GM18868 (cell line): ENCODE measurements around the gene TMEM132D.

Experiments used
- ATAC-seq: cut with Tn5 transposase; IDR thresholded peaks from one replicate; pipeline ENCODE4 v1.9.1; 2021; ENCODE audit warnings: mild to moderate bottlenecking, moderate library complexity; ENCODE audit not compliant: unreplicated experiment

The TMEM132D gene

DNA sequence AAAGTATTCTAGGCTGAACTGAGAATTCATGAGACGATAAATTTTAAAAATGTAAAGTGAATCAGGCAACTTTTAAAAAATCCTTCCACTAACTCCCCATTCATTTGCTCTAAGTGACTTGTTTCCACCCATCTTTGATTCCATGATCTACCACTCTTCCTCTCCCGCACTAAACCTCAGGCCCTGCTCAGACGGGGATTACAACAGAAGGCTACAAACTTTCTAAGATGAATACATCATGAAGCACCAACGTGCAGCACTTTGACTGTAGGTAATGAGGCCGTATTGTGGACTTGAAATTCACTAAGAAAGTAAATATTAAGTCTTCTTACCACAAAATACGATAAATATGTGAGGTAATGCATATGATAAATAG lies 30.0 kb downstream of the TMEM132D start:
- ATAC-seq, result no peak

DNA sequence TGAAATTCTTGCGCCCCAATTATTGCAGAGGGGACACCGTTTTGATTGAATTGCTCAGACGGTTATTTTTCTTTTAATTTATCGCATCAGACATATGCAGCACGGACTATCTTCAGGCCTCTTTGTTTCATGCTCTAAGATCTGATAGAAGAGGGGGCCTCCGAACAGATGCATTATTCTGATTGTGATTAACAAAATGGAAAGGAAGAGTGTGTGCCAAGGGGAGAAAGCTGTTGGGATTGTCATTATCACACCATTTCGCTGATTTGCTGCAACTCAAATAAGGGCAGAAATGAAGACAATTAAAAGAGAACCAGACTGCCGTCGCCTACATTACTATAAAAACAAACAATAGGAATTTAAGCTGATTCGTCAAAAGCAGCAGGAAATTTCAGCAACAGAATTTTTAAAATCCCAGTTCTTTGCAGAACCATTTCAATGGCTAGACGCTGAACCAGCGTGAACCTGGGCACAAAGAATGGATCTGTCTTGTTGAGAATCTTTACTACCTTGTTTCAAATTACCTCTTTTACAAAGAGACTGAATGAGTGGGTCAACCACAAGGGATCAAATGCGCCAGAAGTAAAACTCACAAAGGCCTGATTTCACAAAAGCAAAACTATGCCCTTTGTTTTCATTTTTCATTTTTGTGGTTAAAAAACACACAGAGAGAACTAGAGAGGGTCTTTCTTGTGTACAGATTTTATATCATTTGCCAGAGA lies 30.6 kb downstream of the TMEM132D start:
- ATAC-seq, result no peak

DNA sequence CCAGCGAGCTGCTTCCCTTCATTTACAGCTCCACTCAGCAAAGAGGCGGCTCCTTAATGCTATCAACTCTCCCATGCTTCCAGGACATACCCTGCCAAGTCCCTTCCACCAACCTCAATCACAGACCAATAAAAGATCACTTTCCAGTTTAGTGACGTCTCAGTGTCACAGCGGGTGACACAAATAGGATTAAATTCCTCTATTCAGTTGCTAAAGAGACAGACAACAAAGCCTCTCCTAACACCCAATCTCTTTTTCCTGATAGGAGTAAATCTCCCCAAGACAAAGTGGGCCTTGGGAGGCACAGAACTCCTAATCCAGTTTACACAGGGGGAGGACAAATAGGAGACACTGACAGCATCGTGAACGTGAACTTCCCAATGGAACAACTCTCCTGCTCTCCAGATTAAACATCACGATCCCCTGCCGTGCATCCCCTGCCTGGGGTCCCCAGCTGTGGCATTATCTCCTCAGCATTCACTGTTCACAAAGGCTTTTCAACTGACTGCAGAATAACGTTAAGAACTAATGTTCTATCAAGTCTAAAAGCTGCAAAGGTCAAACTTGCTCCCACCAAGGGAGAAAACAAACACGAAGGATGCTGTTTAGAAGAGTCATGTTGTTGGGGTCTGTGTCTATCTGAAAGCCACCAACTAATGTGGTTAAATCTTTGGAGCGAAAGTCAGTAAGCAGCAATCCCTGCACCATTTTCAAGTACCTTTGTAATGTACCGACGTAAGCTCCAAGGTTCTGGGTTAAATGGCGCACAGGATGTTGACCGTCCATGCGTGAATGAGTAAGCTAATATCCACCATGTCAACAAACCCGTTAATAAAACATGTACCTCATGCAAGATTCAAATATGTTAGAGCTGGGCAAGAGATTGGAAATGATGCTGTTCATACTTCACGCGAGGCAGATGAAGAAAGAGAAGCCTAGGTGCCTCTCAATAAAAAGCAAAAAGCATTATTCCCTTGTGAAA lies 31.5 kb downstream of the TMEM132D start:
- no peak for ATAC-seq

DNA sequence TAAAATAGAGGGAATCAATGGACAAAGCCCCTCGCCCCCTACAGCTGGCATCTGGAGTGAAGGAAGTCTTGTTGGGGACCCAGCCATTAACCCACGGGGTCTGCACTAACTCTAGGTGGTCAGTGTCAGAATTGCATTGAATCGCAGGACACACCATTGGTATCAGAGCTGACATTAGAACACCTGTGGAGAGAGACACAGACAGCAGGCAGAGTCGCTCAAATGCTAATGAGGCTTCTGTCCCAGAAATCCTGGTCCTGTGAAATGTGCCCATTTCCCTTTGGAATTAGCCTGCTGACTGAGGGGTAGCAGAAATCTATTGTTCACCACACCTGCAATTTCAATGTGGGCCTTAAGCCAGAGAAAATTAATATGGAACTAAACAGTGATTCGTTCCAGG lies 33.0 kb downstream of the TMEM132D start:
- no peak for ATAC-seq

DNA sequence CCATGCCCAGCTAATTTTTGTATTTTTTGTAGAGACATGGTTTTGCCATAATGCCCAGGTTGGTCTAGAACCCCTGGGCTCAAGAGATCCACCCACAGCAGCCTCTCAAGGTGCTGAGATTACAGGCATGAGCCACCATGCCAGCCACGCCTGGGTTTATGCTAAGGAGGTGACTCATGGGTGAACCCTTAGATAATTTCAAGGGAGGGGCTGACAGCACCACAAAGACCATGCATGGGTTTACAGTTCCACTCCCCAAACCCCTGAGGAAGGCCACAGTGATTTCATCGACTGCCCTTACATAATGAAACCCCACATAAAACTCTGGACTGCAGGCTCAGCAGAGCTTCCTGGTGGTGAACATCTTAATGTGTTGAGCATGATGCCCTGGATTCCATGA lies 33.7 kb downstream of the TMEM132D start:
- no peak for ATAC-seq

DNA sequence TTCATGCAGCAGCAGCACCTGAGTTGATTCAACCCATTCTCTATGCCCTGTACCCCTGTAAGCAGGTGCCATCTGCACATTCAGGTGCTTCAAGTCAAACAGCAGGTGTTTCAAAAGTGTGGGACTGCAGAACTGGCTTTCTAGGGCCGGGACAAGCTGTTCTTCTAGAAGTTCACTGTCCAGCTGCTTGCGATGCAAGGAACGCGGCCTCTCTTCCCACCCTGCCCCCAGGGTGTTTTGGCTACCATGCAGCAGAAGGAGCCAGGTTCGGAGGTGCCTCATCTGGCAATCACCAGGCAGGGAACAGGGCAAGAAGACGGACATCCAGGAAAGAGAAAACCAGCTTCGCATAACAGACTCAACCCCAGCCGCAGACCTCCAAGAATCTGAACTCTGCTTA lies 35.2 kb downstream of the TMEM132D start:
- ATAC-seq, result no peak

DNA sequence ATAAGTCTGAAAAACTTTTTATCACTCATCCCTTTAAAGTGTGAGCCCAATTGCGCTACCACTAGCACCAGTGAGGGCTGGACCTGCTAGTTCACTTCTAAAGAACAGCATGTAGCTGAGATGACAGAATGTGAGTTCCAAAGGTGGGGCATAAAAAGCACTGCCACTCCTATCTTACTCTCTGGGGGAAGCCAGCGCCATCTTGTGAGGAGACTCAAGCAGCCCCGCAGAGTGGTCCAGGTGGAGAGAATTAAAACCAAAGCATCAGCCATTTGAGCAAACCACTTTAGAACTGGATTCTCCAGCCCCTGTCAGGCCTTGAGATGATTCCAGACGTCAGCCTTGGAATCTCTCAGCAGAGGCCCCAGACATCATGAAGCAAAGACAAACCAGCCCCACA lies 39.9 kb downstream of the TMEM132D start:
- no peak for ATAC-seq

DNA sequence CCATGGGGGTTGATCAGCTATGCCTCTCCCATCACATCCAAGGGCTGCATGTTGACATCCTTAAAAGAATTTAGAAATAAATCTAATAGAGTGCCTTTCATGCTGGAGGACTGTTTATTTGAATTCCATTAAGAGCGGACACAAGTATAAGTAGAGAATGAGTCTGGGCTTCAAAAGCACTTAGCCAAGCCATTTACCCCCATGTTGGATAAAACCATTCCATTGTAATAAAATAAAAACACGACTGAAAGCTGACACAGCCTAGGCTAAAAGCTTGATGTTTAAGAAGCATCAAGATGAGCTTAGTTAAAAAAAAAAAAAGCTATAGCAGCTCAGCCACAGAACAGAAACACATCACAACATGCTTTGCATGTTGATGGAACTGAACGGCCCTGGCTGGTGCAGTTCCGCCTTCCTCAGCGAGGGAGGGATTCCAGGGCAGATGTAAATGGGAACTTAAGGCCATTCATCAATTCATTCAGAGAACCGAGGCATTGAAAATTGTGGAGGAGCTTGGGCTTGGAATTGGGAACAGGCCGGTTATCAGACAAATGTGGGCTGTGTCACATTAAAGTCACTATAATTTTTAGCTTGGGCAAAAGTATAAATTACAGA lies 41.2 kb downstream of the TMEM132D start:
- ATAC-seq, result no peak

DNA sequence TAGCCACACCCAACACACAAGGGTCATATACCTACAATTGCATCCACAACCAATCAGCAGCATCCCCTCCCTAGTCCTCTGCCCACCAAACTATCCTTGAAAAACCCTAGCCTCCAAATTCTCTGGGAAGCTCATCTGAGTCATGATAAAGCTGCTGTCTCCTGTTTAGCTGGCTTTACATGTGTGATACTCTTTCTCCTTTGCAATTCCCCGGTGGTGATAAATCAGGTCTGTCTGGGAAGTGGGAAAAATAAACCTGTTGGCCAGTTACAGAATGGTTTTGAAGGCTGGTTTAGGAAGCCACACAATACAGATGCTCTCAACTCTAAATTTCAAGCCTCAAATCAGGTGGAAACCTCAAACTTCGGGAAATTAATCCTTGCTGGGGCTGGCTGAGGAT lies 41.9 kb downstream of the TMEM132D start:
- ATAC-seq, result no peak

DNA sequence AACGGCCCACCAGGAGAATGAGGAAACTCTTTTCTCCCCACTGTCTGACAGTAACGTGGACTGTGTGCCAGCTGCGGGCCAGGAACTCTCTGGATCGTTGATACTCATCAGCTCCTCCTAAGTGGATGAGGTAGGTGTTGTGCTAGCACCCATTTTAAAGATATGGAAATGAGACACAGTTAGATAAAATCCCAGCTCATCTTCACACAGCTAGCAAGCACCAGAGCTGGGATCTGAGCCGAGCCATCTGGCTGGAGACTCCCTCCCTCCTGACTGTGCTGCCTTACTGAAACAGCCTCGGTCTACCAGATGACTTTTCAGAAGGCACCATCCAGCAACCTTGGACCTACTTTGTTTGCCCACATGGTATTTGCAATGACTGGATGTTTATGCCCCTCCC lies 49.2 kb downstream of the TMEM132D start:
- ATAC-seq, result no peak

DNA sequence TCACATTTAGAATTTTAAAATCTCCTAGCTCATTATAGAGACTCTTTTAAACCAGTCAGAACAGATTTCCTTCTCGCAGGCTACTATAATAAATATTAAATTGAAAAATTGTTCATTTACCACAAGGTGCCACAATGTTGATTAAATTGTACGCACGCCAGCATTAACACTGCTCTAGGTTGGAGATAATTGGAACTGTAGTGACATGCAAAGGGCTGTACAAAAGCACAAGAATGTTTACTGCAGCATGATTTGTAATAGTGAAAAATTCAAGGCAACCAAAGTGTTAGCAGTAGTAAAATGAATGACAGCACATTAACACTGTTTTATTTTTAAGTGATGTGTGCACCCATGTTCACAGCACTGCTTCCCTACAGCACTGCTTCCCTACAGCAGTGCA lies 52.5 kb downstream of the TMEM132D start:
- no peak for ATAC-seq

DNA sequence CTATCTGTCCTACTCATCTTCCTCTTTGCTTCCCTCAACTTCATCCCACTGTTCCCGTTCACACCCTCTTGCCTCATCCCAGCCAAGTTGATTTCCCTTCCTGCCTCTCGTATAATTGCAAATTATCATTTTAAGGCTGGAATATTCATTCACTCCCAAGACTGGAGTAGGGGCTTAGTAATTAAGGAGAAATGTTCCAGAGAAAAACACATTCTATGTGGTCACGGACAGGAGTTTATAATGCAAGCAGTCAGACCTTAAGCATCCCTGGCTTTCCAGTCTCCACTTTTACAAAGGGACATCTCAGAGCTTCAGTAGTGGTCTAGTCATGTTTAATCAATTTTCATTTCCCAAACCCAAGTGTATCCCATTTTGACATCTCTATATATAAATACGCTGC lies 54.9 kb downstream of the TMEM132D start:
- ATAC-seq, result no peak

DNA sequence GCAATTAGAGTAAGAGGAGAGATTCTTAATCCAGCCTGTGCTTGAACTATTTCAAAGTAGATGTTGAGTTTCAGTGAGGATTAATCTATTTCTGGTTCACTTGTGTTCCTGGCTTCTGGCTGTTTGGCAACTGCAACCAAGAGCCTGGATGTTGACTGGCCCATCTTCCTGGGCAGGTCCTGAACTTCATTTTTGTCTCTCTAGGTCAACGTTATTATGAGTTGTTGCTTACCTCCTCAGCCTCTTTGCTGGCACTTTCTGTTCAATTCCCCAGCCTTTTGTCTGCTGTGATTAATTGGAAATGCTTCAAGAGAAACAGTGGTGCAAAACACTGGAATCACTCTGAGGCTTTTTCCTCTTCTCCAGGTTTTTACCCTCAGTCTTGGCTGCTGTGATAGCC lies 56.8 kb downstream of the TMEM132D start:
- ATAC-seq, result no peak

DNA sequence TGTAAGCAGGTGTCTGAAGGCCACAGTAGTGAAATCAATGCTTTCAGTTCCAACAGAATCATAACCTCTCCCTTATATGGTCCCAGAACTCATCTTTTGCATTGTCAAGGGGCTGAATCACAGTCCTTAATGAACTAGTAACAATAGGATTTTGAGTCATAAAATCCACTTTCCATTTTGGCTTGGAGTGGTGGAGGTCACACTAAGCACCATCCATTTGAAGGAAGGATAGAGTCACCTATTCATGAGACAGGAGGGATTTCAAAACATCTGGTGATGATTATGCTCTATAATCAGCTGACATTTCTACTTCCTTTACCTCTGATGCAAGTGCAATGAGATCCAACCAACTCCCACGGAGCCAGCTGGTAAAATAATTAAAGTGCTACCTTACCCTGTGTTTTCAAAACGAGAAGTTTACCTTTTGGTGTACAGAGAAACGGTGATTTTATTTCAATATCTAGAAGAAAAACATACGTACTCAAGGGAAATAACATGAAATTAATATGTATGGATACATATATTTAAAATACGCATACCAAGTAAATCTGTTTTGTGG lies 59.1 kb downstream of the TMEM132D start:
- no peak for ATAC-seq

DNA sequence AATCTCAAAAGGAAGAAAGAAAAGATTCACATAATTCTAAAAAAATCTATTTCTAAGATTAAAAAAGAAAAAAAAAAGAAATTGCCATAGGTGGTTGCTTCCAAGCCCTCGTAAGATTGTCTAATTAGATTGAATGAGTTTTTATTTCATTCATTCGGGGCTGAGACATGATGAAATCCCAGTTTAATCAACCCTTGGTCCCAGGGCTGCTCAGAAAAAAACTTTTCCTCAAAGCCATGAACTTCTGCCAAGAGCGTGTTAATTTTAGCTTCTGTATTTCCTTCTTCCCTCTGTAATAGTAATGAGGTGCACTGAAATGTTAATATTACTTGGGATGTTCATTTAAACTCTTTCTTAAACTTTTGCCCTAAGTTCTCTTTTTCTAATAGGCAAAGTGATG lies 62.6 kb downstream of the TMEM132D start:
- no peak for ATAC-seq

DNA sequence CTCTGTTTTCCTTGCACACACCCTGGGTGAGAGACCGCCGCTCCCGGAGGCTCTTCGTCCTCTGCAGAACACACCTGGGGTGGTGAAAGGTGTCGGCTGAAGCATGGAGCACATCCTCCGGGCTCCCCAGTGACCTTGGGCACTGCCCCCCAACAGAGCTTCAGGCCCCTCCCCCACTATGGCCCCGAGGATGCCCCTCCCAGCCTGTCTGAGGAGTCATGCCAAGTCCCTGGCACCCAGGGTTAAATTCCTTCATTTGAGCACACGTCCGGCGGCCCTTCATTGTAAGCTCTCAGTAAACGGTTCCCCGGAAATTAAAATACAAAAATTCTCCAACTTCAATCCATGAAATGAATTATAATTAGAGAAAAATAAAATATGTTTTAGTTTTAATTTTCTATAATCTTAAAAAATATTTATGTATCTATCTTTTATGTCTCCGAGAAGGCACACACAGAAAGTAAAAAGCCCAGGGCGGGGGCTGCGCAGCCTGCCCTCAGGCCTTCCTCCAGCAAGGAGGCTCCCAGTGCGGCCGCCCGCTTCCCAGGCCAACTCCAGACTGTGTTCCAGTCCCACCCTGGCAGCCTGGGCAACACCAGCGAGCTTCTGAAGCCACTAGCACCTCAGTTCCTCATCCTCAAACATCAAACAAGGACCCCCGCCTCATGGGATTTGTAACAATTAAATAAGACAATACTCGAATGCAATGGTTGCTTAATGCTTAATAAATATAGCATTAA lies 63.5 kb downstream of the TMEM132D start:
- ATAC-seq, result no peak

DNA sequence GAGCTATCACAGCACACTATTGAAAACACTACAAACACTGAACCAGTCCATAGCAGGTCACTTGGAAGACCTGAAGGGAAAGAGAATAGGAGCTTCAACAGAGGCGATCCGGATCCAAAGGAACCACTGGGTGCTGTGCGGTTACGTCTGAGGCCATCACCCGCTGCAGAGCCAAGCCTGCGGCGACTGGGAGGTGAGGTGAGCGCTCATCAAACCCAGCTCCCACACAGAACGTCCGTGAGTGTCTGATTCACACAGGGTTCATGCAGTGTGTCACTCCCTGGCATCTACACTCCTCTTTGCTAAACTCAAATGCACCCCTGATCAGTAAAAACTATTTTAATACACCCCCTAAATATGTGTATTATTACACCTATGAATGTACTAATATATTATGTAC lies 64.1 kb downstream of the TMEM132D start:
- ATAC-seq, result no peak

DNA sequence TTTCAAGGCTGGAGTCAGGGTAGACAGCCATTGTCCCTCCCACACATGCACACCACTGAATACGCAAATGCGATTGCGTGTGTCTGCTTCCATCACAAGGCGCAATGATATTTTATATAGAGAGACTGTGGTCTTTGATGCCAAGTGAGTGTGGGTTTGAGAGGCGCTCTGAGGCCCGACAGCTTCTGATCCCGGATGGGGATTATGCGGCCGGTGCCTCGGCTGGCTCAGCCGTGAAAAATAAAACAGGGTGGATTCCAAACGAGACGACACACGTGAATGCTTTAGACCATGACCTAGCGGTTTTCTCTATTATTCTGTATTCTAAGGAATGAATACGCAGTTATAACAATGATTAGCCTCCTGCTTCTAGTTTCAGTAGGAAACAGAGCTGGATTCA lies 72.5 kb downstream of the TMEM132D start:
- ATAC-seq, result no peak

DNA sequence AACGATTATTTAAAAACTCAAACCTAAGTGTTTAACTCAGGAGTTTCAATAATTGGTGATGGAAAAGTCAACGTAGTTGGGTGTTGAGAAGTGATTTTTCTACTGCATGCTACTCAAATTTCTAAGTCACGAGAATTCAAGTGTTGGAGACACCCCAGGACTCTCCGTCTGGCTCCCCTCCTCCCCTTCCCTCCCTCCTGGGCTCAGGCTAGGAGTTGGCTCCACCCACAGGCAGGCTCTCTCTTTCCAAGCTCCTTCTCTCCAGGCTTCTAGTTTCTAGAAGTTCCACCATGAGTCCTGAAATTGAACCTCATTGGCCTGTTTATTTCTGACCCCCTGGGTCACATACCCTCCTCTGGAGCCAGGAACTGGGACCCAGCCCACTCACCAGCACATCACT lies 73.0 kb downstream of the TMEM132D start:
- ATAC-seq, result no peak

DNA sequence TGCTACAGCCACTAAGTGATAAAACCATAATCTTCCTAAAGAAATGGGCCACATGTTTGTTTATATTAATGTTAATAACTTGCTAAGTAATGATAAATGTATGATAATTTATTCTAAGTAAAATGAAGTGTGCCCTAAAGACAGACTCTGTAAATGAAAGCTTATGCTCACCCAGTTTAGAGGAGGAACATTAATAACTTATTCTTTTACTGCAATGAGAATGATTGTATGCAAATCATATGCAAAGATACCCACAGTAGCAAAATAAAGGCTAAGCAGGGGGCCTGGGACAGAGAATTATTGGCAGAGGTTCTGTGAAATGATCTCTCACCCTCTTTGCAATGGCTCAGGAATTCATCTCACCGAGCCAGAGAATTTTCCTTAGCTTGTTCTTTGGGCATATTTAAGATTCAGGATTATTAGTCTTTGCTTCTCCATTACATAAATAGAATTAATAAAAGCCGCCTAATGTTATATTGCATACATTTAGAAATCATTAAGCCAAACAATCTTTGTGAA lies 75.9 kb downstream of the TMEM132D start:
- ATAC-seq, result no peak
